A549 treated with Mapracorat at 1 μM for 4 hours (cell line): ENCODE measurements around the gene ISY1. TPM values are rescaled to one million over a fixed set of nuclear protein-coding genes. Genes with fewer than 3 reads are reported as not detected.

Source experiments
- total RNA-seq: library from RNA; stranded (reverse); fragments of 200-300 nt; extraction: Qiagen RNA extraction; gene quantifications from 5 replicates; pipeline ENCODE4 v1.2.3, GENCODE V29; 2022

Gene ISY1
- 19.3 to 25.3 TPM (median 20.5 TPM) in 5 replicates for total RNA-seq

GRCh38 chr3:129160891-129161859, at the start of gene ISY1:
Gene ISY1 (minus strand): TSS chr3:129161063. CDS start chr3:129160975, 88 bp downstream.

GRCh38 chr3:129183569-129184395, 22.9 kb upstream of the ISY1 start, which contains the start of gene CNBP:
Gene CNBP (minus strand): TSS chr3:129183896. CDS start chr3:129171757, 12,139 bp downstream.

GRCh38 chr3:129121792-129122411, 39.0 kb downstream of the ISY1 start, which contains the start of gene RAB43:
Gene RAB43 (minus strand): TSS chr3:129121804. CDS start chr3:129121489, 315 bp downstream.

Other genes starting within 250 kb of the ISY1 start
- 0.21 TPM in 1 of 5 replicates, not detected in the others for gene CFAP92, start 167.0 kb downstream of the ISY1 start, total RNA-seq
- not detected in 5 replicates for gene EFCC1, start 159.8 kb downstream of the ISY1 start, total RNA-seq
- not detected in 5 replicates for gene GP9, start 100.3 kb downstream of the ISY1 start, total RNA-seq
- gene RAB43, start 39.3 kb downstream of the ISY1 start, total RNA-seq = 3.3 to 6.9 TPM (median 6.1 TPM) in 5 replicates
- gene CNBP, start 22.8 kb upstream of the ISY1 start, total RNA-seq = 344 to 361 TPM (median 350 TPM) in 5 replicates
- gene COPG1, start 88.5 kb upstream of the ISY1 start, total RNA-seq = 71.4 to 89.8 TPM (median 78.3 TPM) in 5 replicates
- gene HMCES, start 117.8 kb upstream of the ISY1 start, total RNA-seq = 39.3 to 46.9 TPM (median 42.5 TPM) in 5 replicates